ENCODE data around the gene KAT8. TPM values are rescaled to one million over a fixed set of nuclear protein-coding genes. Genes with fewer than 3 reads are reported as not detected.

Gene KAT8
- total and polyA plus RNA-seq, 2 of the 13 experiments (the other 11 are each of a cell fraction or from before 2014, with no cell fraction given), result 79.0 to 84.2 TPM

GRCh38 chr16:31105677-31106213 lies 11.7 kb upstream of the KAT8 start (continued):
- TF ChIP-seq ZBTB40 (IDR thresholded peaks at IDR 0.05) (no peak), ZBTB40 (CRISPR knock-in tag; IDR thresholded peaks at IDR 0.05) (peak; percentile 95), PHF21A (CRISPR knock-in tag; IDR thresholded peaks at IDR 0.05) (peak; percentile 91), ZBTB7B (CRISPR knock-in tag; IDR thresholded peaks at IDR 0.05) (peak; percentile 87), HHEX (CRISPR knock-in tag; IDR thresholded peaks at IDR 0.05) (no peak), ZNF430 (CRISPR knock-in tag; IDR thresholded peaks at IDR 0.05) (peak; percentile 95; the same call in 1 of the 2 replicates), ZBTB42 (CRISPR knock-in tag; IDR thresholded peaks at IDR 0.05) (peak; percentile 92), ZNF234 (CRISPR knock-in tag; conservative IDR thresholded peaks at IDR 0.05) (peak; percentile 49; the same call in 1 of the 2 replicates), ZBTB21 (CRISPR knock-in tag; IDR thresholded peaks at IDR 0.05) (peak; percentile 66), POGZ (CRISPR knock-in tag; IDR thresholded peaks at IDR 0.05) (peak; percentile 88), ZNF740 (CRISPR knock-in tag; IDR thresholded peaks at IDR 0.05) (peak; percentile 80), NFE2L1 (CRISPR knock-in tag; IDR thresholded peaks at IDR 0.05; ENCODE audit: borderline replicate concordance) (no peak), ZKSCAN5 (CRISPR knock-in tag; IDR thresholded peaks at IDR 0.05) (peak; percentile 81; the same call in 1 of the 2 replicates), FOXC1 (CRISPR knock-in tag; IDR thresholded peaks at IDR 0.05; ENCODE audit: borderline replicate concordance) (peak; percentile 99), ZNF768 (CRISPR knock-in tag; IDR thresholded peaks at IDR 0.05) (peak; percentile 87), ZNF567 (CRISPR knock-in tag; IDR thresholded peaks at IDR 0.05; ENCODE audit: borderline replicate concordance) (peak; percentile 81; the same call in 1 of the 2 replicates), RBM39 (IDR thresholded peaks at IDR 0.05; ENCODE audit: low read depth, low read length, poor library complexity, severe bottlenecking) (peak; percentile 93), ZBTB2 (CRISPR knock-in tag; IDR thresholded peaks at IDR 0.05; ENCODE audit: low read depth) (peak; percentile 47; the same call in 1 of the 2 replicates)

Measured in HepG2 (cell line).